IMR-90 (cell line): ENCODE measurements around the gene DLGAP4.

Experiments
- BHLHE40 ChIP-seq: fragments of 150-350 bp; IDR thresholded peaks from 2 replicates; pipeline ENCODE4 v1.6.1; 2016; ENCODE audit warnings: mild to moderate bottlenecking, low read depth, low read length
- CTCF ChIP-seq: conservative IDR thresholded peaks from 2 replicates; pipeline ENCODE4 v1.5.1; 2012; ENCODE audit warnings: mild to moderate bottlenecking, low read depth, low read length, improper control_type of control experiment
- ELK1 ChIP-seq: fragments of 150-350 bp; IDR thresholded peaks from 2 replicates; pipeline ENCODE4 v1.6.1; 2016; ENCODE audit warnings: low read depth, mild to moderate bottlenecking, low read length, moderate library complexity, borderline replicate concordance
- FOS ChIP-seq: fragments of 150-350 bp; IDR thresholded peaks from 2 replicates; pipeline ENCODE4 v1.6.1; 2016; ENCODE audit warnings: low read depth, low read length
- POLR2A ChIP-seq: IDR thresholded peaks from 2 replicates; pipeline ENCODE4 v1.6.1; 2012; ENCODE audit warnings: mild to moderate bottlenecking, low read depth, low read length
- SMC3 ChIP-seq: fragments of 150-350 bp; IDR thresholded peaks from 2 replicates; pipeline ENCODE4 v1.6.1; 2016; ENCODE audit warnings: low read depth, mild to moderate bottlenecking, antibody characterized with exemption, low read length, moderate library complexity

DNA sequence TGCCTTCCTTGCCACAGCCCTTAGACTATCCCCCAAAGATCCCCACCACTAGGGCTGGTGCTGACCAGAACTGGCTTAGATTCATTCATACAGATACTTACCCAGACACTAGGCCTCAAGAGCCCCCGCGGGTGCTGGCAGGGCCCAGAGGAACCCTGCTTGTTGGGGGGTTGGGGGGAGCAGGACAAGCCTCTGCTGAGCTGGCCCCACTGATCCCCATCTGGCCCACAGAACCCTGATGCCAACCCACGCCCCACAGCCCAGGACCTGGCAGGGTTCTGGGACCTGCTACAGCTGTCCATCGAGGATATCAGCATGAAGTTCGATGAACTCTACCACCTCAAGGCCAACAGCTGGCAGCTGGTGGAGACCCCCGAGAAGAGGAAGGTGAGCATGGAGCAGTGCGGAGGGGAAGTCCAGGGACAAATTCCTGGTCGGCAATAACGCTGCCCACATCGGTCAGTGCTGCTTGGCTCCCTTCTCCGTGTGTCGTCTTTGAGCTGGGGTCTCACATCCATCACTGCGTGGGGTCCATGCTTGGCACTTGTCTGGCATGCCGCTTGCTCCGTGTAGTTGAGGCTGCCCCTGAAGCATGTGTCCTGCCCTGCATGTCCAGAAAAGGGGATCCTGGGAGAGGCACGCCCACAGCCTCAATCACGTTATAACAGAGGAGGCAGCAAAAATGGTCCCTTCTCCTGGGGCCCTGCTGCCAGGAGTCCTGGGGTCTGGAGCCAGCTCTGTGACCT is 219.7 kb downstream of the DLGAP4 start:
- no peak for TF ChIP-seq CTCF
- TF ChIP-seq ELK1: no peak
- no peak for TF ChIP-seq POLR2A
- no peak for TF ChIP-seq SMC3
- TF ChIP-seq BHLHE40: no peak
- TF ChIP-seq FOS: no peak
